Pancreas (tissue), 10 donors: ENCODE results near the gene GATA6. TPM values are rescaled to one million over a fixed set of nuclear protein-coding genes. Genes with fewer than 3 reads are reported as not detected.
"Not testable (repeated sequence)": the region's sequence is repeated elsewhere in the genome, so short reads cannot be mapped to it uniquely, and the experiment has no call there.

ENCODE experiments used
- ATAC-seq, 4 donors: fragments of 200-7000 bp; cut with Tn5 transposase; one replicate each; pipeline versions ENCODE4 v1.8.0 to v1.9.1; 2020; ENCODE audit warnings: mild to moderate bottlenecking in 4 of 4, moderate library complexity in 4 of 4
- DNase-seq, 6 donors: peaks; one replicate each; pipeline ENCODE4 v3.0.0-alpha.2; 2020
- FAIRE-seq: peaks from 2 replicates; lab custom pipeline; 2012; peaks lifted over from hg19 to GRCh38; lab: Jason Lieb, UNC
- H3K27ac ChIP-seq, 4 donors: fragments of 200-600 bp; sonication (generic); 1 replicate in 3 of 4; 2 replicates in 1 of 4; pipeline versions ENCODE4 v1.5.0 to v1.8.0; 2020
- H3K27me3 ChIP-seq, 4 donors: fragments of 200-600 bp; one replicate each; pipeline ENCODE4 v1.8.0; 2021
- H3K36me3 ChIP-seq, 3 donors: fragments of 200-600 bp; sonication (generic) in 1 of 3; one replicate each; pipeline versions ENCODE4 v1.5.0 to v1.8.0; 2020 to 2021
- H3K4me1 ChIP-seq, 3 donors: fragments of 200-600 bp; one replicate each; pipeline ENCODE4 v1.8.0; 2021
- H3K4me3 ChIP-seq, 4 donors: fragments of 200-600 bp; sonication (generic) in 2 of 4; one replicate each; pipeline versions ENCODE4 v1.5.0 to v1.8.0; 2020 to 2021
- H3K9me3 ChIP-seq, 4 donors: fragments of 200-600 bp; one replicate each; pipeline ENCODE4 v1.8.0; 2021
- WGBS, 2 donors: extraction: QIAGEN DNeasy Blood & Tissue Kit; methylation state at CpG; one replicate each; pipeline ENCODE4 v1.1.7; 2013; 5-methylcytosine and 5-hydroxymethylcytosine counted together
- intact Hi-C, 3 donors: fragments of 100-400 bp; cut with DNase I; formaldehyde crosslinking; loops; one replicate each; pipeline versions ENCODE4 v1.11.1 to v1.14.2; 2022
- polyA plus RNA-seq, 2 donors: library from polyadenylated mRNA; stranded (reverse); fragments of 200-250 nt; gene quantifications; one replicate each; pipeline ENCODE4 v1.2.3, GENCODE V29; 2013
- total RNA-seq, 6 donors: library from RNA; stranded (reverse); fragmentation: NEBNext Ultra II Directional in 4 of 6; extraction: Animal tissue kit (Norgen Biotek cat#: 25700) in 4 of 6; gene quantifications; one replicate each; pipeline versions ENCODE4 v1.2.1 to v1.2.4, GENCODE V29; 2021 to 2023
- TF ChIP-seq, protein P1 (sequence below), 4 donors: fragments of 200-600 bp; sonication (generic) in 3 of 4; IDR thresholded peaks; one replicate each; pipeline versions ENCODE4 v1.5.0 to v1.8.0; 2021; ENCODE audit warnings: antibody characterized with exemption in 4 of 4
- donor health status: healthy with polysubstance abuse.
- donor health status: DM: no; HTN: no; CAD: no; lungs with moderate emphysema.
- donor health status: DM: no; HTN: no; CAD: no.
- donor health status: control.
- donor health status: control.
- donor health status: Bipolar disorder and iron deficiency.
- donor health status: DM: yes; HTN: yes; CAD: no.
- donor health status: DM: no; HTN: no; CAD: no.
- donor health status: DM: no; HTN: no; CAD: no.
- donor health status: DM: yes; HTN: yes; CAD: no.

Gene GATA6
- total and polyA plus RNA-seq, 8 donors = 15.4 to 36.4 (median 21.8) TPM

DNA sequence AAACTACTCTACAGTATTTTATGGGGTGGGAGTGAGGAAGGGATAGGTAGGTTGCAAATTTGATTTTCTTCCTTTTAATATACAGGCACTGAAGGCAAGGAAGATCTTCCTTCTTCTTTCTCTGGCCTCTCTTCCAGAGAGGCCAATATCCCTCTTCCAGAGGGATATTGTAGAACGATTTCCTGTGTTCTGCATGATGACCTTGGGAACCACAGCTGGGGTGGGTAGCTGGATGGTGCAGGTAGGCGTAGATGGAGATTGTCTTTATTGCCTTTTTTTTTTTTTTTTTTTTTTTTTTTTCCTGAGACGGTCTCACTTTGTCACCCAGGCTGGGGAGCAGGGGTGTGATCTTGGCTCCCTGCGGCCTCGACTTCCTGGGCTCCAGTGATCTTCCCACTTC lies 49.4 kb downstream of the GATA6 start:
- FAIRE-seq (no peak), ATAC-seq (no peak), DNase-seq (no peak)
- TF ChIP-seq, protein P1, sequence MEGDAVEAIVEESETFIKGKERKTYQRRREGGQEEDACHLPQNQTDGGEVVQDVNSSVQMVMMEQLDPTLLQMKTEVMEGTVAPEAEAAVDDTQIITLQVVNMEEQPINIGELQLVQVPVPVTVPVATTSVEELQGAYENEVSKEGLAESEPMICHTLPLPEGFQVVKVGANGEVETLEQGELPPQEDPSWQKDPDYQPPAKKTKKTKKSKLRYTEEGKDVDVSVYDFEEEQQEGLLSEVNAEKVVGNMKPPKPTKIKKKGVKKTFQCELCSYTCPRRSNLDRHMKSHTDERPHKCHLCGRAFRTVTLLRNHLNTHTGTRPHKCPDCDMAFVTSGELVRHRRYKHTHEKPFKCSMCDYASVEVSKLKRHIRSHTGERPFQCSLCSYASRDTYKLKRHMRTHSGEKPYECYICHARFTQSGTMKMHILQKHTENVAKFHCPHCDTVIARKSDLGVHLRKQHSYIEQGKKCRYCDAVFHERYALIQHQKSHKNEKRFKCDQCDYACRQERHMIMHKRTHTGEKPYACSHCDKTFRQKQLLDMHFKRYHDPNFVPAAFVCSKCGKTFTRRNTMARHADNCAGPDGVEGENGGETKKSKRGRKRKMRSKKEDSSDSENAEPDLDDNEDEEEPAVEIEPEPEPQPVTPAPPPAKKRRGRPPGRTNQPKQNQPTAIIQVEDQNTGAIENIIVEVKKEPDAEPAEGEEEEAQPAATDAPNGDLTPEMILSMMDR (IDR thresholded peaks at IDR 0.05) = no peak
- WGBS, 2 donors = 78 to 84% methylated on average over 4 to 5 of the region's 5 CpGs
- intact Hi-C loops = no loop called here
- no peaks in the 10 kb centered on the region for H3K9me3 ChIP-seq
- H3K27ac ChIP-seq = no peak overlapping the region
- H3K4me3 ChIP-seq = no peak overlapping the region
- no peaks in the 10 kb centered on the region for H3K36me3 ChIP-seq
- peaks cover 0 to 4% (median 0%) of the 10 kb centered on the region in 3 donors for H3K4me1 ChIP-seq
- no peaks in the 10 kb centered on the region for H3K27me3 ChIP-seq

DNA sequence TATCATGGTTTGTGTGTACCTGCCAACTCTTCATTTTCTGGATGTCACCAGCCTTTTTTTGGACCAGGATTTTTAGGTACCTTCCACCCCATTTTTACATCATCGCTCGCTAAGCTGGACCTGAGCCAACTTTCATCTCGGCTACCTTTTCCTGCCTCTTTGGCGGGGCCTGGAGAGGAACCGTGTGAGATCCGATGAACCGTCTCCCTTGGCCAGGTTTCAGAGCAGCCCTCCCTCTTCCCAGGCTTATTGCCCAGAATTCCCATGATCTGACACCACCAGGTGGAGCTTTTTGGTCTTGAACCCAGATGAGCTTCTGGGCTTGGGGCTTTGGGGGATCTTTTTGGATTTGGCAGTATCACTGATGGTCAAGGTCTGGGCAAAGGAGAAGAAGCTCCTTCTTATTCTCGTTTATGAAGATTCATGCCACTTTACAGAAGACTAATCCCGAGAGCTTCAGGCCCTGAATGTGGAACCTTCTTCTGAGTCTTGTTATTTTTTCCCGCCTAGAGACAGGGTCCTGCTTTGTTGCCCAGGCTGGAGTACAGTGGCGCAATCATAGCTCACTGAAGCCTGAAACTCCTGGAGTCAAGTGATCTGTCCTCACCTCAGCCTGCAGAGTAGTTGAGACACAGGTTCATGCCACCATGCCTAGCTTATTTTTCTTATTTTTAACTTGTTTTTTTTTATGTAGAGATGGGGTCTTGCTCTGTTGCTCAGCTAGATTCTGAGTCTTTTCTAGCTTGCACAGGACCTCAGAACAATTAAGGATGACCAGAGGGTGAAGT lies 50.4 kb downstream of the GATA6 start:
- DNase-seq = no peak
- Histone ChIP-seq H3K27ac (no peak overlapping the region), H3K4me3 (no peak overlapping the region), H3K9me3 (no peaks in the 10 kb centered on the region), H3K4me1 (peaks cover 0 to under 1% (median 0%) of the 10 kb centered on the region in 3 donors), H3K36me3 (no peaks in the 10 kb centered on the region), H3K27me3 (no peaks in the 10 kb centered on the region)
- 50 to 51% methylated on average over 11 of the region's 11 CpGs for WGBS, 2 donors
- ATAC-seq = peak in 2 of 4 donors; percentile 17 to 24
- no peak for FAIRE-seq
- intact Hi-C loops = no loop called here
- TF ChIP-seq, protein P1 (IDR thresholded peaks at IDR 0.05) = no peak

DNA sequence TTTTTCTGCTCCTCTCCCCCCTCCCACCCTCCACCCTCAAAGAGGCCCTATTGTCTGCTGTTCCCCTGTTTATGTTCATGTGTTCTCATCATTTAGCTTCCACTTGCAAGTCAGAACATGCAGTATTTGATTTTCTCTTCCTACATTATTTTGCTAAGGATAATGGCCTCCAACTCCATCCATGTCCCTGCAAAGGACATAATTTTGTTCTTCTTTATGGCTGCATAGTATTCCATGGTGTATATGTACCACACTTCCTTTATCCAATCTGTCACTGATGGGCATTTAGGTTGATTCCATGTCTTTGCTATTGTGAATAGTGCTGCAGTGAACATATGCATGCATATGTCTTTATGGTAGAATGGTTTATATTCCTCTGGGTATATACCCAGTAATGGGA lies 51.2 kb downstream of the GATA6 start:
- DNase-seq, H3K27ac ChIP-seq, H3K27me3 ChIP-seq, H3K9me3 ChIP-seq, H3K36me3 ChIP-seq, FAIRE-seq, ATAC-seq, H3K4me3 ChIP-seq, H3K4me1 ChIP-seq, intact Hi-C loops: not testable (repeated sequence)

DNA sequence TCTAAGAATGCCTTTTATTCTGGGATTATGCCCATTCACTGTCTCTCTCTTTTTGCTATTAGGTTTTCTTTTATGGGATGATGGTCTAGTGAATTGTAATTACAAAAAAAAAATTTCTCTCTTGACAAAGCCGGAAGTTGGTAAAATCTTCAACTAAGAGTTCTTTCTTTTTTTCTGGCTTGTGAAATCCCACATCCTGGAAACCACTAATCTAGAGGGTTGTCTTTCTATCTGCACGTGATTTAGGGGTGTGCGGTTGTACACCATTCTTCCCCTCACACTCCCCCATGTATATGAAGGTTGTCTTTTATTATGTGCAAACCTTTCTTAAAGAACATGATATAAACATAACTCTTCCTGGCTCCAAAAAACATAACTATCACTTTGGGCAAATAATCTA lies 52.0 kb downstream of the GATA6 start:
- Histone ChIP-seq H3K9me3 (no peaks in the 10 kb centered on the region), H3K4me3 (no peak overlapping the region), H3K36me3 (no peaks in the 10 kb centered on the region), H3K27ac (no peak overlapping the region), H3K27me3 (no peaks in the 10 kb centered on the region), H3K4me1 (no peaks in the 10 kb centered on the region)
- 83 to 85% methylated on average over 3 of the region's 3 CpGs for WGBS, 2 donors
- intact Hi-C loops = no loop called here
- no peak for DNase-seq
- TF ChIP-seq, protein P1 (IDR thresholded peaks at IDR 0.05) = no peak
- ATAC-seq = no peak
- no peak for FAIRE-seq

DNA sequence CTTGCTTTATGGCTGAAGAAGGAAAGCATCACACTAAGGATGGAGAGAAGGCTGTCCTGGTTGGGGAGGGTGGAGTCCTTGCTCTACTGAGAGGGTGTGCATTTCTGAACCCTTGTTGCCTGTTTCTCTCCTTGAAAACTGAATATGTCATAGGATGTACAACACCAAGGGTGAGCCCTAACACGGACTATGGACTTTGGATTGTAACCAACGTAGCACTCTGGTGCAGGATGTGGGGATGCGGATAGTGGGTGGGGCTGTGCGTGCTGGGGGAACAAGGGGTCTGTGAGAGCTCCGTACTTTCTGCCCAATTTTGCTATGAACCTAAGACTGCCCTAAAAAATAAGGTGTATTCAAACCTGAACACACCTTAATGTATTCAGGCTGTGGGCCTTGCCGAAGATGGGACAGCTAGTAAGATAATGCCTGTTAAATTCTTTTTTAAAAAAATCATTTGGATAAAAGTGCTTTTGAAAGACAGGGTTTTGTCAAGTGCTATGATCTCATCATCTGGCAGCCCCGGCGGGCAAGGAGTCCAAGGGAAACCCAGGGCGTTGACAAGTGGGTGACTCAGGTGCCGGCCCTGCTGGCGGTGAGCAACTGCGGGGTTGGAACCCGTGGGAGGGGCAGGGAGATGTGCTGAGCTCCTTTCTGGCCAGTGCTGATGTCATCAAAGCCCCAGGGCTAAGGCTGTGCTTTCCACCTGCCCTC lies 54.0 kb downstream of the GATA6 start:
- 75 to 78% methylated on average over 13 of the region's 13 CpGs for WGBS, 2 donors
- no peak for FAIRE-seq
- TF ChIP-seq, protein P1 (IDR thresholded peaks at IDR 0.05) = no peak
- no peaks in the 10 kb centered on the region for H3K4me1 ChIP-seq
- ATAC-seq = peak; percentile 77 to 95 (median 85)
- no peaks in the 10 kb centered on the region for H3K36me3 ChIP-seq
- DNase-seq = peak in 5 of 6 donors; percentile 22 to 68 (median 47)
- no peak overlapping the region for H3K27ac ChIP-seq
- H3K4me3 ChIP-seq = no peak overlapping the region
- H3K27me3 ChIP-seq = no peaks in the 10 kb centered on the region
- H3K9me3 ChIP-seq = no peaks in the 10 kb centered on the region
- intact Hi-C loops = no loop called here
